Endothelial cell (in vitro differentiated cells): ENCODE data around the gene CDON. TPM values are rescaled to one million over a fixed set of nuclear protein-coding genes. Genes with fewer than 3 reads are reported as not detected.

Experiments
- DNase-seq: peaks from one replicate; pipeline ENCODE4 v3.0.0; 2021; ENCODE audit warnings: low spot score
- H3K27ac Mint-ChIP-seq: one replicate; pipeline ENCODE4 v1.8.0; 2021; ENCODE audit warnings: mixed read lengths, inconsistent platforms; ENCODE audit not compliant: unreplicated experiment
- H3K27me3 Mint-ChIP-seq: one replicate; pipeline ENCODE4 v1.8.0; 2021; ENCODE audit warnings: mild to moderate bottlenecking, moderate library complexity, mixed read lengths, inconsistent platforms; ENCODE audit not compliant: unreplicated experiment
- H3K36me3 Mint-ChIP-seq: one replicate; pipeline ENCODE4 v1.8.0; 2021; ENCODE audit warnings: mild to moderate bottlenecking, low read depth, mixed read lengths, inconsistent platforms; ENCODE audit not compliant: unreplicated experiment
- H3K4me1 Mint-ChIP-seq: one replicate; pipeline ENCODE4 v1.8.0; 2021; ENCODE audit warnings: mild to moderate bottlenecking, mixed read lengths, inconsistent platforms; ENCODE audit not compliant: unreplicated experiment
- H3K4me3 Mint-ChIP-seq: one replicate; pipeline ENCODE4 v1.8.0; 2021; ENCODE audit warnings: mild to moderate bottlenecking, mixed read lengths, inconsistent platforms; ENCODE audit not compliant: unreplicated experiment
- H3K9me3 Mint-ChIP-seq: one replicate; pipeline ENCODE4 v1.8.0; 2021; ENCODE audit warnings: mixed read lengths, inconsistent platforms; ENCODE audit not compliant: unreplicated experiment
- CTCF ChIP-seq: fragments of 200-600 bp; sonication (generic); IDR thresholded peaks from one replicate; pipeline ENCODE4 v1.5.0; 2021; ENCODE audit warnings: antibody characterized with exemption; ENCODE audit not compliant: unreplicated experiment
- total RNA-seq: library from RNA; stranded (reverse); fragmentation: NEBNext Ultra II Directional; extraction: Animal tissue kit (Norgen Biotek cat#: 25700); gene quantifications from one replicate; pipeline ENCODE4 v1.2.1, GENCODE V29; 2021; ENCODE audit not compliant: unreplicated experiment

Gene CDON
- total RNA-seq, 1 donor from 2014 or later: 25.2 TPM

- Mint-ChIP-seq H3K36me3 (no peaks in the 10 kb centered on the region), H3K27ac (no peak overlapping the region), H3K4me1 (peaks cover 4% of the 10 kb centered on the region), H3K9me3 (no peaks in the 10 kb centered on the region), H3K4me3 (no peak overlapping the region), H3K27me3 (peaks cover 10% of the 10 kb centered on the region)
- DNase-seq: no peak
- no peak for TF ChIP-seq CTCF
Observed at GRCh38 chr11:126105748-126106080, 43.0 kb upstream of the CDON start.

DNA sequence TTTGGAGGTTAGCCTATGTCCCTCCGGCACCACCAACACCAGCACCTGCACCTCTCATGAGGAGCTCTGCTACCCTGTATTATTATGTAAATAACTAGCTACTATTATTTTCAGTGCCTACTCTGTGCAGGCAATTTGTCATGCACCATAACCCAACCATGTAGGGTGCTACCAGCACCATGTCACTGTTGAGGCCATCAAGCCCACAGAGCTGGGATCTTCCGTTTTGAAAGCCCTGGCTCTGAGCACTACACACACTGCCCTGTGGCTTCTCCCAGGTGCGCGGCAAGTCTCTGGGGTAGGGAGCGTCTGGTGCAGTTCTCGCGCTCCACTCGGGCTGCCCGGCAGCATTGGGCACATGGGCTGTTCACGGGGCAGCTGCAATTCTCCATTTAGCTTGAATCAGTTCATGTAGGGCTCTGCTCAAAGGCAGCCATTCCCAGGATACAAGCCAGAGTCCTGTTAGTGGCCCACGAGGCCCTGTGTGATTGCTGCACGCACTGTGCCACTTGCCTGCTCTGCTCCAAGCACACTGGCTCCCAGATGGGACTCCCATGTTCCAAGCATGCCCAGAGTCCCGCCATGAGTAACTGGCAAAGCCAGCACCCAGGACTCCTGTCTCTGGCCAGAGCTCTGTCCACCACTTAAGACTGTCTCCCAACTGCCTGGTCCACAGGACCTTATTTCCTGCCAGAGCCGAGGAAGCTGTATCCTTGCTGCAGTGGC is 42.5 kb upstream of the CDON start:
- Mint-ChIP-seq H3K27ac (no peak overlapping the region), H3K4me3 (no peak overlapping the region), H3K9me3 (no peaks in the 10 kb centered on the region), H3K27me3 (peaks cover 9% of the 10 kb centered on the region), H3K4me1 (peaks cover 8% of the 10 kb centered on the region), H3K36me3 (no peaks in the 10 kb centered on the region)
- TF ChIP-seq CTCF: no peak
- no peak for DNase-seq

GRCh38 chr11:126104420-126104819 is 41.8 kb upstream of the CDON start:
- no peak for TF ChIP-seq CTCF
- no peak for DNase-seq
- no peak overlapping the region for H3K27ac Mint-ChIP-seq
- no peak overlapping the region for H3K4me3 Mint-ChIP-seq
- peaks cover 12% of the 10 kb centered on the region for H3K4me1 Mint-ChIP-seq
- H3K36me3 Mint-ChIP-seq: no peaks in the 10 kb centered on the region
- H3K9me3 Mint-ChIP-seq: no peaks in the 10 kb centered on the region
- peaks cover 9% of the 10 kb centered on the region for H3K27me3 Mint-ChIP-seq

DNA sequence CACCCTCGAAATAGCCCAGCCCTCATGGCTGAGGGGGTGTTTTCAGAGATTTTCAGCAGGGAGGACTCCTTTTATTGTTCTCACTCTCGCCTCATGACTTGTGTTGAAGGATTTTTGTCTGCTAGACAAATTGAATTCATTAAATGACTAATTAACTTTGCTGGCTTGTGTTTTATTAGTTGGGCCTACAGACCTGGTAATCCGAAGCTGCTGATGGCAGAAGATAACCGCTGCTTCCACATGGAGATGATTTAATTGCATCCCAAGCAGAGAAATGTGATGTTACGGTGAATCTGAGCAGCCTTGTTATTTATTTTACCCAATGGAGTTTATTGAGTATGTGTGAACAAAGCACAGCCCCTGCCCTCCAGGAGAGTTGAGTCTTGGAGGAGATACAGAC is 40.5 kb upstream of the CDON start:
- TF ChIP-seq CTCF: no peak
- no peak overlapping the region for H3K4me3 Mint-ChIP-seq
- DNase-seq: no peak
- peaks cover 9% of the 10 kb centered on the region for H3K27me3 Mint-ChIP-seq
- peaks cover 20% of the 10 kb centered on the region for H3K4me1 Mint-ChIP-seq
- H3K36me3 Mint-ChIP-seq: no peaks in the 10 kb centered on the region
- no peak overlapping the region for H3K27ac Mint-ChIP-seq
- no peaks in the 10 kb centered on the region for H3K9me3 Mint-ChIP-seq

- H3K27ac Mint-ChIP-seq: no peak overlapping the region
- no peak for DNase-seq
- H3K4me1 Mint-ChIP-seq: peaks cover 26% of the 10 kb centered on the region
- H3K4me3 Mint-ChIP-seq: no peak overlapping the region
- H3K9me3 Mint-ChIP-seq: peaks cover 2% of the 10 kb centered on the region
- TF ChIP-seq CTCF: no peak
- no peaks in the 10 kb centered on the region for H3K36me3 Mint-ChIP-seq
- H3K27me3 Mint-ChIP-seq: peaks cover 8% of the 10 kb centered on the region
Observed at GRCh38 chr11:126102436-126102981, 39.8 kb upstream of the CDON start.
